Activated effector memory CD4-positive, alpha-beta T cell treated with anti-CD3 and anti-CD28 coated beads, Interleukin-2, amount 50 U/mL, for 16 hours (primary cell): ENCODE measurements around the gene ZMIZ1.

ENCODE experiments used
- DNase-seq: peaks from one replicate; pipeline ENCODE4 v3.0.0-alpha.2; 2020

Gene ZMIZ1

DNA sequence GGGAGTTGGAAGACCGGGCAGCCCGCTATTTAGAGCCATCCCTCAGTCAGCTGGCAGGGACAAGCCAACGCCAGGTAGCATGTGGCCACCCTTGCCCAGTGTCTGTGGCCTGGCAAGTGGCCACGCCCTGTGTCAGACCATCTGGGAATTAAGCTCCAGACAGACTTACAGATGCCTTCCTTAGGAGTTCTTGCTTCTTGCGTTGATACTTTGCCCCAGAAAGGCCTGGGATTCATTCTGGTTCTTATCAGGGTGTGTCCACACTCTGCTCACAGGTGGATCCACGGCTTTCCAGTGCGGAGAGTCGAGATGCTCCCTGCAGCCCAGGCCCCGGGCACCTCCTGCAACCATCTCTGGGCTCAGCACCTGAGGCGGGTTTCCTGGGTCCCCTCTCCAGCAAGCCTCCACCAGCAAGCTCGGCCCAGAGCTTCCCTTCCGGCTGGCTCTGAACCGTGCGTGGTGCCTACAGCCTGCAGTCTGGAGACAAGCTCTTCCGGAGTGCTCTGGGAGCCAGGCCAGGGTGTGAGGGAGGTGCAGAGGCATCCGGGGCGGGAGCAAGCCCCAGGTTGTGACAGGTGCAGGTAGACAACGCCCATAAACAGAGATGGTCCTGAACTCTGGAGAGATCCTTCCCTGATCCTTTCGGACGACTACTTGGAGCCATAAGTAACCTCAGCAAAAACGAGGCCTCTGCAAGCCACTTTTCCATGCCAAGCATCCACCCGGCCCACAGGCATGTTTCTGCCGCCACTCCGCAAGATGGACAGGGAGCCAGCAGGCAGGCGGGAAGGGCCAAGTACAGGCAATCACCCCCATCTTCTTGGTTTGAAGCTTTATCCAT lies 246.2 kb downstream of the ZMIZ1 start:
- DNase-seq = no peak

DNA sequence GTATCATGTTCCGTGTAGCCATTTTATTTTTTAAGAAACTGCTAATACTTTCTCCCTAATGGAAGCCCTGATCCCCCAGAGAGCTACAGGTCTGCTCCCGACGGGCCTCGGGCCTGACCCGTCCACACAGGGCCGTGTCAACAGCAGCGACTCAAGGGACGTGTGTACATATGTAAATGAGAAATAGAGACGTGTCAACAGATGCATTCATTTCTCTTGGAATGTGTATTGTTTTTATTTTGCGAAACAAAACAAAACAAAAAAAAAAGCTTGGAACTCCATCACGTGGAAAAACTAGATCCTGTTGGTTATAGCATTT lies 246.8 kb downstream of the ZMIZ1 start:
- no peak for DNase-seq

DNA sequence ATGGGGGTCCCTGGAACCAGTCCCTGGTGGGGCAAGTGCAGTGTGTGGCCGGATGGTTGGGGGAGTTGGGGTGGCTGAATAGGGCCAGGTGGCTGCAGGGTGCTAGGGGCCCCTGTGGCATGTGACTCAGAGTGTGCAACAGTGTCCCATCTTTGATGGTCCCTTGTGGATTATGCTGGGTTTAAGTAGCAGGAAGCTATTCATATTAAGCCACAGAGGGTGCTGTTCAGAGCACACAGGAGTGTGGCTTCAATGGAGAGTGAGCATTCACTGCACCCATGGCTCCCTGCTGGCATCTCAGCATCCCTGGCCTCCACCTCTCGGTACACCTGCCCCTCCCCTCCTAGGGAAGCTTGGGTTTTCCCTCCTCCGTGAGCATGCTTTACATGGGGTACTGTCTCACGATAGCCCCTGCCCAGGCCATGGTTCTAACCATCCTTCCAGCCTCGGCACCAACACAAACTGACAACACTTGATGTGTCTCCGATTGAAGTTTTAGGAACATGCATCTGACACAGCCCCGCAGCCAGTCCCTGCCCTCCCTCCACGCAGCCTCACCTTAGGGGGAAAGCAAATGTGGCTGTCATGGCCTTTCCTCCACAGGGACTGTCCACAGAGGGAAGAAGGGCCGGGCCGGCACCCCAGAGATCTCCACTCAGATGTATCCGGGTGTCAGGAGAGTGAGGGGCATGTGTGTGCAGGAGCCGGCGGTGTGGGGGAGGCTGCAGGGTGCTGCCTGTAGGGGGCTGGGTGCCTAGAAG lies 248.1 kb downstream of the ZMIZ1 start:
- no peak for DNase-seq

DNA sequence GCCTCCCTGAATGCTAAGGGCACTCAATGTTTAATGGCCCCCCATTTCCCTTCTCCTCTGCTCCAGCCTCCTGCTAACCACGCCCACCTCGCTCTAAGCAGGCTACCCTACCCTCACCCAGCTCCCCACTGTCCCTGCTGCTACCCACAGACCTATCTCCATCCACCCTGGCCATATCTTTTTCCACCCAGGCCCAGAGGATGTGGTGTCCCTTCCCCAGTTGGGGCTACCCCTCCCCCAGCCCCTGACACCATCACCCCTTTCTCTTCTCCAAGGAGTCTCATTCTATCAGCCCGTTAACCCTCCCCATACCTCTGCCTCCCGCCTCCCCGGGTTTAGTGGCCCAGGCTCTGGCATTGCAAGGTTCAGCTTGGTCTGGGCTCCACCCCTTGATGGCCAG lies 249.6 kb downstream of the ZMIZ1 start:
- DNase-seq = no peak

DNA sequence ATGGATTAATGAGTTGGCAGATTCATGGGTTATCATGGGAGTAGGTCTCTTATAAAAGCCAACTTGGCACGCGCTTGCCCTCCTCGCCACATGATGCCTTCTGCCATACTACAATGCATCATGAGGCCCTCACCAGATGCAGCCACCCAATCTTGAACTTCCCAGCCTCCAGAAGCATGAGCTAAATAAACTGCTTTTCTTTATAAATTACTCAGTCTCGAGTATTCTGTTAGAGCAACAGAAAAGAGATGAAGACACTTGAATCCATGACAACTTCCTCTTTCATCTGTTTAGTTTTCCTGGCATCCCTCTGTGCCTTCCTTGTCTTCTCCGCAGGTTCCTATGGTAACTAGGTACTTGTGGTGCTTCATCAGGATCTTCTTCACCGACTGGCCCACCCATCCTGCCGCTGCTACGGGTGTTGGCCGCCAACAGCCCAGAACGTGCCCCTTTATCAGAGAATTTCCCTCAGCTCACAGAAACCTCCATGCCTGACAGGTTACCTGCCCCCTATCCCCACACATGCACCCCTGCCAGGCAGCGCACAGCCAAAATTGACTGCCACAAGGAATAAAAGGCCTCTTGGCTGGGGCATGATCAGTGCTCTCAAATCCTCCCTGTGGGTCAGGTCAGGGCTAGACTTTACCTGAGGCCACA lies 250.5 kb downstream of the ZMIZ1 start:
- DNase-seq = no peak

DNA sequence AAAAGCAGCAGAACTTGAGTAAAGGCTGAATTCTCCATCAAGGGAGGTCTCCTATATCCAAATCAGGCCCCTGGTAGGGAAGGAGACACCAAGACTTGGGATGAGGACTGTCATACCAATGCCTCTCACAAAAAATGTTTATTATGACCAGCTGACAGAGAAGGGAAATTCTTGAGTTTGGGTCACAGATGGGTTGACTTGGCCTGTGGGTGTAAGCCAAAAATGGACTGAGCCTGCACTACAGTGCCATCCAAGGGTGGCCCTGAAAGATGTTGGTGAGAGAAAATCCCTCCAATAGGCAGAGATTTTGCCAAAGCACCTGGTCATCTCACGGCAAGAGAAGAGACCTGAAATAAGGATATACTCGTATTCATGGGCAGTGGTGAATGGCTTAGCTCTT lies 251.6 kb downstream of the ZMIZ1 start:
- DNase-seq = no peak

DNA sequence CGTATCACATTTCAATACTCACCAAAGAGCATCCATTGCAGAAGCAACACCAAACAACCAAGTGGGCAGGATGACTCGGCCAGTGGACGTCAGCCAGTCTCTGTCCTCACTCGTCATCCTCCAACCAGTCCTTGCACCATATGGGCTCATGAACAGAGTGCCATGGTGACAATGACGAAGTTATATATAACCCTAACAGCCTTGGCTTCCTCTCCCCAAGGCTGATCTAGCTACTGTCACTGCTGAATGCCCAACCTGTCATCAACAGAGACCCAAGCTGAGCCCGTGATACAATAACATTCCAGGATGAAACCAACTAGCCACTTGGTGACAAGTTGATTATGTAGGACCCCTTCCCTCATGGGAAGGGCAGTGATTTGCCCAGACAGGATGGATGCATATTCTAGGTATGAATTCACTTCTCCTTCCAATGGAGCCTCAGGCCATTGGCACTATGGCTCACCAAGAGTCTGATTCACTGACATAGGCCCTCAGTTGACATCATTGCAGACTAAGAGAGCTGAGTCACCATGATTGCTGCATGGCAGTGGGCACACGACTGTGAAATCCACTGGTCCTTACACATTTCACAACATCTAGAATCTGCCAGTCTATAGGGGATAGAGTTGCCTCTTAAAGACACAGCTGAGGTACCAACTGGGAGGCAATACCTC lies 252.2 kb downstream of the ZMIZ1 start:
- DNase-seq = peak; percentile 70

DNA sequence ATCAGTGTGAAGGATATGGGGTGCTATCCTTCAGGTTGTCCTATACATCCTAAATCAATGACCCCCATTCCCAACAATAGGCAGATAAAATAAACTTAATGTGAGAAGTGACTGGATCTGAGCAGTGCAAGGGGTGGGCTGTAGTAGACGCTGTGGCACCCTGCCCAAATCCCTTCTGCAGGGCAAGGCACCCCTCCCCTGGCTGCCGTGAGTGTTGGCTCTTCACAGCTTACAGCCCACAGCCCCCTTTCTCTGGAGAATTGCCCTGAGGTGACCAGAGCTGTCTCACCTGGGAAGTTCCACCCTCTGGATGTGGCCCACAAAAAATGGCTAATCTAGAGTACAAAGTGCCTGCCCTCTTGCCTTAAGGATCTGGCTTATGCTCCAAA lies 252.7 kb downstream of the ZMIZ1 start:
- no peak for DNase-seq

DNA sequence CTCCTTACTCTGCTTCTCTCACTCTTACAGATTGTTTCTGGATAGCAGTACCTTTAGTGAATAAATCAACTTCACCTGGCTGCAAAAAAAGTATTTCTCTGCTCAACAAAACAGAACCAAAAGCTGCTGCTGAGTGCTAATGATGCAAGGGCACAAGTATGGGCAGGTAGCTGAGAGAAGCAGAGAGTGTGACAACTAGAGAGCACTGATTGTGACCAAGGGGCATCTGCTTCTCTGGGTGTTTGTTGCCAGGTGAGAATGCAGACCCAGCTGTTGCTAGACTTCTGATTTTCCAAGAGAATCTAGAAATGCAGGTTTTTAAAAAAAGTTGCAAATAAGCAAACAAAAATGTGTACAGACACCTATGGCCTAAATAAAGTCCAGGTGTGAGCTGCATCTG lies 253.2 kb downstream of the ZMIZ1 start:
- DNase-seq = no peak

DNA sequence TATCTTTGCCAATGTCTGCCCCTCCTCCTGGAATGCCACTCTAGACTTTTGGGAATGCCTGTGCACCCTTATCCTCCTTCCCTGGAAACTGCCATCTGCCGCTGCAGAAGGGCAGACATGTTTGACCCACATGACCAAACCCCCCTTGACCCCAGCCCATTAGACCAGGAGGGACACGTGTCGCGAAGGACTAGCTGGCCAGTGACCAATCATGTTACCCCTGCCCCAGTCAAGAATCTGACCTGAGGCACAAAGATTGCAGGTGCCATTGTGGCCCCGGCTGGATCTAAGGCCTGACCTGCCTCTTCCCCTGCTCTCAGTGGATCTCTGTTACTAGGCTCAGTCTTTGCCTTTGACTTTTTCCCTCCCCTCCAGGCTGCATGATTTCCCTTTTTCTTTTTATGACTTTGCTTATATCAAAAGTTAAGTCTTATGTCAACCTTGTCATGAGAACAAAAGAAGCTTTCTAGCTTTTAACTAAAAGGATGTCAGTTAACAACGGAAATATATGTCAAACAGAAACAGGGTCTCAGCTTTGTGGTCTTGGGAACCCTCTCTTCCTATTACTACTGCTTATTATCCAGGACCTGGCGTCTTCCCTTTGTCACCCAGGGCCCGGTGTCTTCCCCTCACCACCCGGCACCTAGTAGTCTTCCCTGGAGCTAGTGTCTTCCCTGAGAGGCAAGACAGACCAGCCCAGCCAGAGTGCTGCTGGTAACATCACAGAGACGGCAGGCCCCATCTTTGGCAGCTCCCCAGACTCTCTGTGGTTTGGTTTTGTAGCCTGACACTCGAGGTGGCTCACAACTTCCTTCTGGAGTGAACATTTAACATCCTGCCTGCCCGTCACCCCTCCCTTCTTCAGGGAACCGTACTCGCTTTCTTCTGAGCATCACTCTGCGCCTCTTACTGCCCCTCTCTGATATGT lies 254.1 kb downstream of the ZMIZ1 start:
- DNase-seq = peak; percentile 89

DNA sequence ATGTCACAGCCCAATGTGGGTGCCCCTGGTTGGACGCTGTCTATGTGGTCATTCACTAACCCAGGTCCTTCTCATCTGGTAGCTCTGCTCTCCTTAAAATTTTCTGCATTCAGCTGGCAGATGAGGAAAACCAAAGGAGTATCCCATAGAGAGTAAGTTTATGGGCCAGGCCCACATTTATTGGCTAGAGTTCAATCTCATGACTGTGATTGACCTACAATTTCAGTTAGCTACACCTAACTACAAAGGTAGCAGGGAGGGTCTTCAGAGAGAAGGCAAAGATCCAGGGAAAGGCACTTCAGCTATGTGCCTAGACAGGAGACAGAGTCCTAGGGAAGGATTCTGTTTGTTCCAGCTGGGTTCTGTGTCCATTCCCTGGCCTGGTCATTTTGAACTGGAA lies 254.8 kb downstream of the ZMIZ1 start:
- no peak for DNase-seq

DNA sequence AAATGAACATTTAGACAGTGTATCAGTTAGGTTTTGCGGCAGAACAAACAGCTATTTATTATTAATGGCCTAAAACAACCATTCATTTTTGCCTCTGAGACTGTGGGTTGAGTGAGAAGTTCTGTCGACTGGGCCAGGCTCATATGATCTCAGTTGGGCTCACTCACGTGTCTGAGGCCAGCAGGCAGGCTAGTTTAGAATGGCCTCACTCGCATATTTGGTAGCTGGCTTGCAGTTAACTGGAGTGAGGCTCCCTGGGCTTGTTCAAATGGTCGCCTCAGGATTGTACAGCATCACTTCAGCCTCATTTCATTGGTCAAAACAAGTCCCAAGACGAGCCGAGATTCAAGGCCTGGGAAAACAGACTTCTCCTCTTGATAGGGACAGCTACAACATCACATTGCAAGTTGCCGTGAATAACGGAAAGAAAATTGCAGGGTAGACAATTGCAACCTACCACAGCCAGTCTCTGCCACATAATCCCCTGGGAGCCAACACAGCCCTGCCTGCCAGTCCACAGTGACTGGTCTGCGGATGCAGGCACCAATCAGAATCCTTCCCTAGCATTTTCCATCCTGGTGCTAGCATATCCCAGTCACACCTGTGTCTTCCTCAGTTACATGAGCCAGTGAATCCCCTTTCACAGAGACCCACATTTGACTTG lies 255.4 kb downstream of the ZMIZ1 start:
- DNase-seq = no peak

DNA sequence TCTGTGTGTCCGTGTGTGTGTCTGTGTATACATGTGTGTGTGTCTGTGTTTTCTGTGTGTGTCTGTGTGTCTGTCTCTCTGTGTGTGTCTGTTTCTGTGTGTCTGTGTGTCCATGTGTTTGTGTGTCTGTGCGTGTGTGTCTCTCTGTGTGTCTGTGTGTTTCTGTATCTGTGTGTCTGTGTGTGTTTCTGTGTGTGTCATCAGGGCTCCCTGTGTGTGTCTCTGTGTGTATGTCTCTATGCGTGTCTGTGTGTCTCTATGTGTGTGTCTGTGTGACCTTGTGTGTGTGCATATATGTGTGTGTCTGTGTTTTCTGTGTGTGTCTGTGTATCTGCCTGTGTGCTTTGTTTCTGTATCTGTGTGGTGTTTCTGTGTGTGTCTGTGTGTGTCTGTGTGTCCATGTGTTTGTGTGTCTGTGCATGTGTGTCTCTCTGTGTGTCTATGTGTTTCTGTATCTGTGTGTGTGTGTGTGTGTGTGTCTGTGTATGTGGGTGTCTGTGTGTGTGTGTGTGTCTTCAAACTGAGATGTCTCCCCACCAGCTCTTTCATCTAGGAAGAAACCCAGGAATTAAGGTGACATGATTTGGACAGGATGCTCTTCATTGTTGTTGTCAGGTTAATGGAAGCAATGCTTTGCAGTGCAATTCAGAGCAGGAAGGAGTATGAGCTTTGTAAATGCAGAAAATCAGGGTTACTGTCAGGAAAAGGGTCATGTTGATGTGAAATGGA lies 257.8 kb downstream of the ZMIZ1 start:
- DNase-seq = no peak

DNA sequence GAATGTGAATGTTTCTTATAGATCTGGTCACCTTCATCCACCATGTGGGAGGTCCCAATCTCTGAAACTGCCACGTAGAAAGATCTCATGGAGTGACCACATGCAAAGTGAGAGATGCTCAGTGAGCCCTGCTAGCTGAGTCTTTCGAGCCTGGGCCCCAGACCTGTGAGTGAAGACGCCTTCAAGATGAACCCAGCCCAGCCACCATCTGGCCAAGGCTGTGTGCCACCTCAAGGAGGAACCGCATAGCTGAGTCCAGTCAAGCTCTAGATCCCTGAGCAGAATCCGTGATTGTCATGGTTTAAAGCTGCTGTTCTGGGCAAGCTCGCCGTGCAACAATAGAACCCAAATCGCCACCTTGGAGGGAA lies 258.3 kb downstream of the ZMIZ1 start:
- DNase-seq = no peak

DNA sequence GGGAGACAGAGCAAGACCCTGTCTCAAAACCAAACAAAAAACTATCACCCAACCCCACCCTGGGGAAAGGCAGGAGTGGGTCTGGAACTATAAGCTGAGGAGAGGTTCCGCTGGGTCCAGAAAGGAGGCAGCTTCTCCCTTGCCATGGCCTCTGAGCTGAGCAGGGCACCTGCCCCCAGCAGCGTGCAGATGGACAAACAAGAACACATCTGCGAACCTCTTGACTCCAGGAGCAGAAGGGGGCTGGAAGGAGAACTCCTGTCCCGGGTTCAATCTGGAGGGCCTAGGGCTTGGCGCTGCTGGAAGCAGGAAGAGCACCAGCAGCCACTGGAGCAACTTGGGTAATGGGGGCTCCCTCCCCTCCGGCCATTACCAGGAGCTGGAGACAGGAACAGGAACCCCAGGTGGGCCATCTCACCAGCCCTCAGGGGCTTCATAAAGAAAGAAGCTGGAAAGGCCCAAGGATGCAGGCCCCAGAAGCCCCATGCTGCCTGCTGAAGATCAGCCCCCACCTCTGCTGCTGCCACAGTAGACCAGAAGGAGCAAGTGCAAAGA lies 259.5 kb downstream of the ZMIZ1 start:
- no peak for DNase-seq

DNA sequence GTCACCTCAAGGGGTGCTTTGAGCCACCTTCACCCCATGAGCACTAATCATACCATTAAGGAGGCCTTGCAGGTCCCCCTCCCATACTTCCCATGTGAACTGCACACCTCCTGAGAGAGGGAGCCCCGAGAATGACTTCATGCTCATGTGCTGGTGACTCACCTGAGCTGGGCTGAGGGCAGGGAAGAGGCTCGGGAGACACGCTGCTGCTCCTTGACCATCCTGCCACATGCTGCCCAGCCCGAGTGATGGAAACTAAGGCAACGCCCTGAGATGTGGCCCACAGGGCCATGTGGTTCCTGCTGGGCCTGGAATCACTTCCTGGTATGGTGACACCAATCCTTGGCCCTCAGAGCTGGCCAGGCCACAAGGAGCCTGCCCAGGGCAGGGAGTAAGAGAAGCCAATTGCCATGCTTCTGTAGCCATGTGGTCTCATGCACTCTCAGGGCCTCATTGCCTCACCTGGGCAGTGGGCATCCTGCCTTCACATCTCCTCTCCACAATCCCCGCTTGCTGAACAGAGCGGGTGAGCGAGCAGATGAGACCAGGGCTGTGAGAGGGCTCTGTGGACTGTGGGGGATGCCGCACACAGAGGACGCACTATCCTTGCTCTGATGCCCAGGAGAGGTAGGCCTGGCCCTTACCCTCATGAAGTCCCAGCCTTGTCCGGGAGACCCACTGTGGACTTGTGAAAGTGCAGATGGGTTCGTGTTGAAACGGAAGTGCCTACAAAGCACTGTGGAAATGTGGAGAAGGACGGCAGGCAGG lies 260.2 kb downstream of the ZMIZ1 start:
- no peak for DNase-seq

DNA sequence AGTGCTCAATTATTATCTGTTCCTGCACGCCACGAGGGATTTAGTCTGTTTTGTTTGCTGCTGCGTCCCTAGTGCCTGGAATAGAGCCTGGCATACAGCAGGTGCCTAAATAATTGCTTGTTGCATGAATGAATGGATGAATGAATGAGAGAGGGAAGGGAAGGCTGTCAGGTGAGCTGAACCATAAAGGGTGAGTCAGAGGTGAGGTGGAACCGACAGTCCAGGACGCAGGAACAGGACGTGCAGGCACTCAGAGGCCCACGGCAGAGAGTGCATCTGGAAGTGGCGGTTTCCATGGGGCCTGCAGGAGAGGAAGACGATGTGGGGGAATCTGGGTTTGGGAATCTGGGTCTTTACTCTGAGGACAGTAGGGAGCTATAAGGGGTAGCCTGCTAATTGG lies 260.8 kb downstream of the ZMIZ1 start:
- DNase-seq = no peak

DNA sequence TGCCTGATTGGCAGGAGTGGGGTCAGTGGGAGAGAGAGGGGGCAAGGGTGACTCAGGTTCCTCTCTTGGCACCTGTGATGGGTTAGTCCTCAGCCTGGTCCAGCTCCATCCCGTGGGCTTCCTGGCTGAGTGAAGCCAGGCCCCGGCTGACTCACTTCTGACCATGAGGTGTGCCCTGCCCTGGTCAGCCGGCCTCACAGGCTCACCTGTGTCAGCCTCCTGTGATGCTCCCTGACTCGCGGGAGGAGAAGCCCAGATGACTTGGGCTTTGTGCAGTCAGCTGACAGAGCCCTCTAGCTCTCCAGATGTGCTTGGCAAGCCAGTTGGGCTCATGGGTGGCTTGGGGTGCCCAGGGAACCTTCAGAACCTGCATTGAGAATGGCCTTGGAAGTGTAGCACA lies 262.5 kb downstream of the ZMIZ1 start:
- DNase-seq = peak; percentile 71

DNA sequence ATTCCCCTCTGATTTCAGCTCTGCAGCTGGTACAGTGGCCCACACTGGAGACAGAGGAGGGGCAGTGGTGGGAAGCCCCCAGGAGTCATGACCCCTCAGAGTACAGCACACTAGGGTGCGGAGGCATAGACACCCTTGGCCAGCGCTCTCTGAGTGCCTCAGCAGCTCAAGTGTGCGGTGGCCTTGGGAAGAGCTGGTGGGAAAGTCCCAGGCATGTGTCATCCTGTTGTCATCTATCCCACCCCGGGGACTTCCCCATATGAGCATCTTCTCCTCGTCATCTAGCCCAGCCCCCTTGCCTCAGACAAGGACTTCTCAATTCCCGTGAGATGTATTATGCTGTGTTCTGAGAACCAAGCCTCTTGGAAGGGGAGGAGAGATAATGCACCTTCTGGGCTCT lies 262.9 kb downstream of the ZMIZ1 start:
- DNase-seq = peak; percentile 93
